ENCODE results near the gene TTC39A.

Gene TTC39A

GRCh38 chr1:51313961-51314777 is 16.2 kb downstream of the TTC39A start:
- DNase-seq, result no peak

- DNase-seq, result no peak
Measured at GRCh38 chr1:51313268-51313852, 17.0 kb downstream of the TTC39A start.

GRCh38 chr1:51312718-51313117 is 17.6 kb downstream of the TTC39A start:
- no peak for DNase-seq

- DNase-seq, result no peak
Measured at GRCh38 chr1:51311826-51312225, 18.5 kb downstream of the TTC39A start.

GRCh38 chr1:51310871-51311613 is 19.3 kb downstream of the TTC39A start:
- DNase-seq, result no peak

GRCh38 chr1:51309291-51309690 is 21.1 kb downstream of the TTC39A start:
- no peak for DNase-seq

- DNase-seq, result no peak
Measured at GRCh38 chr1:51308636-51309035, 21.7 kb downstream of the TTC39A start.

GRCh38 chr1:51306950-51307349 is 23.4 kb downstream of the TTC39A start:
- no peak for DNase-seq

GRCh38 chr1:51305371-51305823 is 25.0 kb downstream of the TTC39A start:
- DNase-seq, result no peak

- DNase-seq, result no peak
Measured at GRCh38 chr1:51304360-51304759, 26.0 kb downstream of the TTC39A start.

GRCh38 chr1:51303751-51304251 is 26.6 kb downstream of the TTC39A start:
- no peak for DNase-seq

- DNase-seq, result no peak
Measured at GRCh38 chr1:51303315-51303714, 27.0 kb downstream of the TTC39A start.

GRCh38 chr1:51302746-51303145 is 27.6 kb downstream of the TTC39A start:
- no peak for DNase-seq

- DNase-seq, result no peak
Measured at GRCh38 chr1:51302270-51302669, 28.1 kb downstream of the TTC39A start.

- DNase-seq, result no peak
Measured at GRCh38 chr1:51301844-51302162, 28.6 kb downstream of the TTC39A start.

GRCh38 chr1:51301152-51301843 is 29.1 kb downstream of the TTC39A start:
- no peak for DNase-seq

GRCh38 chr1:51299981-51300670 is 30.2 kb downstream of the TTC39A start:
- DNase-seq, result no peak

GRCh38 chr1:51299185-51299885 is 31.0 kb downstream of the TTC39A start:
- no peak for DNase-seq

- DNase-seq, result no peak
Measured at GRCh38 chr1:51298322-51298705, 32.0 kb downstream of the TTC39A start.

GRCh38 chr1:51297401-51298321 is 32.7 kb downstream of the TTC39A start:
- DNase-seq, result no peak

Measured in GF-D8 (cell line).